GM21447 (cell line): ENCODE results near the gene ZSCAN30.
A peak's percentile ranks its signal among the peaks of the same experiment; 100 is the strongest.

ENCODE experiments used
- ATAC-seq: cut with Tn5 transposase; IDR thresholded peaks from one replicate; pipeline ENCODE4 v1.9.1; 2021; ENCODE audit not compliant: unreplicated experiment

The ZSCAN30 gene

GRCh38 chr18:35282353-35282752 is 7.7 kb downstream of the ZSCAN30 start:
- ATAC-seq, result no peak

GRCh38 chr18:35278969-35279368 is 11.1 kb downstream of the ZSCAN30 start:
- no peak for ATAC-seq

DNA sequence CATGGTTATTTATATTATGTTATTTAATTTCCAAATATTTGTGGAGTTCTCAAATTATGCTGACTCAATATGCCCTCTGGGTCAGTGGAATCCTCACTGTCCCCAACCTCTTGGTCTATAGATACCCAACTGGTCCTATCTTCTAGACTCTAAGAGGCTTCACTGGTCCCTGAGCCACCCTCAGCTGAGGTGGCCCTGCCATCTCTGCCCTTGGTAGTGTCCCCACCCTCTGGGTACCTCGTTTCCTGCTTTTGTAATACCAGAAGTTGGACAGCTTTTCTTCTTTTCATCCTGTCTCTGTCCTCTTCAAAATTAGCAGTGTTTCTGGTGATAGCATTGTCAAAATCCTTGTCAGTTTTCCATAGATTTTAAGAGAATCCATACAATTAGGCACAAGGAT is 11.9 kb downstream of the ZSCAN30 start:
- no peak for ATAC-seq

DNA sequence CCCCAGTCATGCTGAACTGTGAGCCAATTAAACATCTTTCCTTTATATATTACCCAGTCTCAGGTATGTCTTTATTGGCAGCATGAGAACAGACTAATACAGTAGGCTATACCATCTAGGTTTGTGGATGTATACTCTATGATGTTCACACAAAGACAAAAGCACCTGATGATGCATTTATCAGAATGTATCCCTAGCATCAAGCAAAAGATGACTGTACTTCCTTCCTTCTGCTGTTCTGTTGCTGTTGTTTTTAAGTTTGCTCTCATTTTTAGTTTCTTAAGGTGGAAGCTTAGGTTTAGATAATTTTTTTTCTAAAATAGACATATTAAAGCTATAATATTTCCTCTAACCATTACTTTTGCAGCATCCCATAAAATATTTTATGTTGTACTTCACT is 12.4 kb downstream of the ZSCAN30 start:
- no peak for ATAC-seq

DNA sequence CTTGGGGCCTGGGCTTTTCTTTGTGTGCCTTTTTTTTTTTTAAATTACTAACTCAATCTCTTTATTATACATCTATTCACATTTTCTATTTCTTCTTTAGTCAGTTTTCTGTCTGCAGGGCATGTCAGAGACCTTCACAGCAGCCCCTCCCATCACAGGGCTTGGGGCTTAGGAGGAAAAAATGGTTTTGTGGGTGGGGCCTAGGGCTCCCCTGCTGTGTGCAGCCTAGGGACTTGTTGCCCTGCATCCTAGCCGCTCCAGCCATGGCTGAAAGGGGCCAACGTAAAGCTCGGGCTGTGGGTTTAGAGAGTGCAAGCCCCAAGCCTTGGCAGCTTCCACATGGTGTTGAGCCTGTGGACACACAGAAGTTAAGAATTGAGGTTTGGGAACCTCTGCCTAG is 13.8 kb downstream of the ZSCAN30 start:
- no peak for ATAC-seq

- no peak for ATAC-seq
These were observed 18.4 kb downstream of the ZSCAN30 start for GRCh38 chr18:35271656-35272055.

DNA sequence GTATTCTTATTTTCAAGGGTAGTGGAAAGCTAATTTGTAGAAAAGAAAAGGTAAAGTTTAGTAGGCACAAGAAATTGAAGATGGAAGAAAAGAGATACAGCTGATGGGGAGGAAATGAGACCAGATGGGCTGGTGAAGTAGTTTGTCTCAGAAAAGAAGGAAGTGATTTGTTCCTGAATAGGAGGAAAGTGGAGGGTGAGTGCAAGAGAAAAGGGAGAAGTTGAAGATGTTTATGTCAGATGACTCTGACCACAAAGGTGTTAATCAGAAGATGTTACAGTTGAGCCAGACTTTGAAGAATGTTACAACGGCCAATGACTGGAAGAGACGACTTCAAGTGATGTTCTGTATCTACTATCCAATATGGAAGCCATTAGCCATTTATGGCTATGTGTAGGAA is 21.2 kb downstream of the ZSCAN30 start:
- ATAC-seq, result no peak

DNA sequence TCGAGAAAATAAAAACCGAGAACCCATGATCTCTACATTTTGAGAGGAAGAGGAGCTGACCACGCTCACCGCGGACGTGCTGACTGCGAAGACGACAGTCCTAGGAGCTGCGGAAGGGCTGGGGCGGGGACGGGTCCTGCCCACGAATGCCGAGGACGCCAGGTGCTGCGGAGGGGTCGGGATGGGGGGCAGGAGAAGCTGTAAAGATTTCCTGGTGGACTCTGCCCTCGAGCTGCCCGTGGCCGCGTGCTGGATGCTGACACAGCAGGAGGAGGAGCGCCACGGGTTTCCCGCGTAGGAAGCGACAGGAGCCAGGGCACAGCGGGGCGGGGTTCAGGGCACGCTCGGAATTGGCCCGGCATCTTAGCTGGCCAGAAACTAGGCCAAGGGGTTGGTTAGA is 22.2 kb downstream of the ZSCAN30 start:
- no peak for ATAC-seq

- ATAC-seq, result no peak
These were observed 22.8 kb downstream of the ZSCAN30 start for GRCh38 chr18:35267161-35267651.

DNA sequence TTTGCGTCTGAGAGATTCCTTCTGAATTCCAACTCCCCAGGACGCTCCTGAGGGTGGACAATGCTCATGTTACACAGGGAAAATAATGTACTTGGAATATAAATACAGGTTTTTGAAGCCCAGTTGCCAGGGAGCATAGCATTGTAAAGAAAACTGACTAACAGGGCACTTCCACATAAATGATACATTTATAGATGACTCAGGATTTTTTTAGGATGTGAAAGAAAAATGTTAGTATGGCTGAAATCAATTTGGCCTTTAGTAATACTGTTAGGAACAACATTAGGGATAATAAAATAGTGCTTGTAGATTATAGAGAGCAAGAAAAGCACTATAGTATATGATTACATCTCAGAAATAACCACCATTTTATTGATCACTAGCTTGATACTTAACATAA is 25.6 kb downstream of the ZSCAN30 start:
- no peak for ATAC-seq

DNA sequence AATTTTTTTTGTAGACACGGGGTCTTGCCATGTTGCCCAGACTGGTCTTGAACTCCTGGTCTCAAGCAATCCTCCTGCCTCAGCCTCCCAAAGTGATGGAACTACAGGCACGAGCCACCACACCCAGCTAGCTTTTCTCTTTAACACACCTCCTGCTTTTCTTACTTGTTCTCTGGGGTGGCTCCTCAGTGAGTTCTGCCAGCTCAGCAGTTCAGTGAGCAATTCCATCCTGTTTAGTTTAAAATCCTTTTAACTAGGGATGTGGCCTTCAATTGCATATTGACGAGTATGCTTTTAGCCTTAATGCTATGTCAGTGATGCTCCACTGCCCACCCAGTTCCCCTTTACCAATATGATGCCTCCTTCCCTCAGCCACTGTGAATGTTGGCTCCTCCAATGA is 33.1 kb downstream of the ZSCAN30 start:
- no peak for ATAC-seq

- ATAC-seq, result no peak
These were observed 36.3 kb downstream of the ZSCAN30 start for GRCh38 chr18:35253655-35254287.

DNA sequence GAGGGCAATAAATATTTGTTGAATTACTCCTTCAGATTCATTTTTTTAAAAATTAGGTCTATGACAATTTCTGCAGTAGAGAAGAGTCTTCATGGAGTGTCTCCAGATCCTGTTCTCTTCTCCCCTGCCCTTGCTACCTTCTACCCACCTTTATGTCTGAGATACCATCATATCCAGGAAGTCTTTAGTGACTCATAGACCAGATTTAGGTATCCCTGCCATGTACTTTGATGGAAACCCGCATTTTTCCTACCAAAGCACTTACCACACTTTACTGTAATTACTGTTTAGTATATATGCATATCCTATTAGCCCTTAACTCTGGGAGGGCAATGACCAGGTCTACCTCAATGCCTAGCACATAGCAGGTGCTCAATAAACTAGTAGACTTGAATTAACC is 37.6 kb downstream of the ZSCAN30 start:
- ATAC-seq, result no peak

- ATAC-seq, result no peak
These were observed 41.6 kb downstream of the ZSCAN30 start for GRCh38 chr18:35248429-35248828.

DNA sequence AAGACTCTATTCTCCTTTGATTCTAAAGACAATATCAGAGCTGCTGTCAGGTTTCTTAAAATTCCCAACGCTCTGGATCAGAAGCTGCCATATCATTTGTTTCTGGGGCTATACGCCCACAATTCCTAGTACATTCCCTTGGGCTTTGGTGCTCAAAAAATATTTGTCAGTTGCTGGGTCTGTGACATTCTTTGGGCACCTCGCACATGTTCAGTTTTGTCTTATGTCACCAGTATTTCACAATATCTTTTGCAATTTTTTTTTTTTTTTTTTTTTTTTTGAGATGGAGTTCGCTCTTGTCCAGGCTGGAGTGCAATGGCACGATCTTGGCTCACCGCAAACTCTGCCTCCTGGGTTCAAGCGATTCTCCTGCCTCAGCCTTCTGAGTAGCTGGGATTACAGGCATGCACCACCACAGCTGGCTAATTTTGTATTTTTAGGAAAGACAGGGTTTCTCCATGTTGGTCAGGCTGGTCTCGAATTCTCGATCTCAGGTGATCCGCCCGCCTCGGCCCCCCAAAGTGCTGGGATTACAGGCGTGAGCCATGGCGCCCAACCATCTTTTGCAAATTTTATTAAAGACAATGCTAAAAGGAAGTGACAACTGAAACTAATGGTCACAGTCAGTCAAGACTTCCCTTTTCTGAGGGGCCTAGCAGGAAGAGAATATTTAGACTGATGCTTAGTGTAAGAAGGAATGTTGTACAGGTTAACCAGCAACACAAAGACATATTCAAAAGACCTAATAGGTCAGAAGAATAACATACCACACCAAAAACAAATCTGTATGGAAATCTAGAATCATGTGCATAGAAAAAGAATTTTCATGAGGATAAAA is 42.4 kb downstream of the ZSCAN30 start:
- ATAC-seq, result no peak

DNA sequence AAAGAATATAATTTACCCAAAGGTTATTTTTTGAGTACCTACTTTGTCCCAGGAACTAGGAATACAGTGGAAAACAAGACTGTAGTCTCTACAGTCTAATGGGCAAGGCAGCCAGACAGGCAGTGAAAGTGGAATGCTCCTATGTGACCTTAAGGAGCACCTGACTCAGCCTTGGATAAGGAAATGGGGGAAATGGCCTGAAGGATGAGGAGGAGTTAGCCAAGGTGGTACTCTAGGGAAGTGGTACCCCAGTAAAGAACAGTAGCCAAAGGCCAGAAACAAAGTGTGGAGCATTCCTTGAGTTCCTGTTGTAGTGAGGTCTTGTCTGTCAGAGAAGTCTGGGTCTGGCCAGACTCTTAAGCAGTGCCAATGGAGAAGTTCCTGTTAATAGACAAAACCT is 43.2 kb downstream of the ZSCAN30 start:
- no peak for ATAC-seq

DNA sequence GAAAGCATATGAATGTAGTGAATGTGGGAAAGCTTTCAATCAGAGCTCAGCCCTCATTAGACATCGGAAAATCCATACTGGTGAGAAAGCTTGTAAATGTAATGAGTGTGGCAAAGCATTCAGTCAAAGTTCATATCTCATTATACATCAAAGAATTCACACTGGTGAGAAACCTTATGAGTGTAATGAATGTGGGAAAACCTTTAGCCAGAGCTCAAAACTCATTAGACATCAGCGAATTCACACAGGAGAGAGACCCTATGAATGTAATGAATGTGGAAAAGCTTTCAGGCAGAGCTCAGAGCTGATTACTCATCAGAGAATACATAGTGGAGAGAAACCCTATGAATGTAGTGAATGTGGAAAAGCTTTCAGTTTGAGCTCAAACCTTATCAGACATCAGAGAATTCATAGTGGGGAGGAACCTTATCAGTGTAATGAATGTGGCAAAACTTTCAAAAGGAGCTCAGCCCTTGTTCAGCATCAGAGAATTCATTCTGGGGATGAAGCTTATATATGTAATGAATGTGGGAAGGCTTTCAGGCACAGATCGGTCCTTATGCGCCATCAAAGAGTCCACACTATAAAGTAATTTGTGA is 44.2 kb downstream of the ZSCAN30 start:
- ATAC-seq, result no peak

GRCh38 chr18:35244671-35245070 is 45.4 kb downstream of the ZSCAN30 start:
- no peak for ATAC-seq

DNA sequence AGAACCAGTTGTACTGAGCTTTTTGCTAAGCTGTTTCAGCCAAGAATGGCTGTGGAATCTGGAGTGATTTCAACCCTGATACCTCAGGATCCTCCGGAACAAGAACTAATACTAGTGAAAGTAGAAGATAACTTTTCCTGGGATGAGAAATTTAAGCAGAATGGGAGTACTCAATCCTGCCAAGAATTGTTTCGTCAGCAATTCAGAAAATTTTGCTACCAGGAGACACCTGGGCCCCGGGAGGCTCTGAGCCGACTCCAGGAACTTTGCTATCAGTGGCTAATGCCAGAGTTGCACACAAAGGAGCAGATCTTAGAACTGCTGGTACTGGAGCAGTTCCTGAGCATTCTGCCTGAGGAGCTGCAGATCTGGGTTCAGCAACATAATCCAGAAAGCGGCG is 47.6 kb downstream of the ZSCAN30 start:
- ATAC-seq, result no peak

DNA sequence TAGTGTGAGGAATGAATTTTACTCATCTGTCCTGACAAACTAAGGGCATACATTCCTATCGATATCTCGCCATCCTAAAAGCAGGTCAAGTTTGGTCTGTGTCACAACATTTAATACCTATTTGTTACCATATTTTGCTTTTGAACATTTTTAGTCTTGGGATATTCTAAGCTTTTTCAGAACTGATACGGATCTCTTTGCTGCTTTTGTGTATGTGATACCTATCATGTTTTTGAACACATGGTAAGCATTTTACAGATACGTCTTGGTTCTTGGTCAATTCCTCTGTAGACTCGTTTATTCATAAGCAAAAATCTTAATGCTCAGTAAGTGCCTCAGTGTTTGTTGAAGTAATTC is 48.6 kb downstream of the ZSCAN30 start:
- no peak for ATAC-seq

- peak; percentile 99 for ATAC-seq
These were observed 49.2 kb downstream of the ZSCAN30 start, which contains the start of gene ZNF397 for GRCh38 chr18:35240664-35241447. Gene ZNF397 (plus strand): TSS chr18:35241034. CDS start chr18:35242471, 1,437 bp downstream.
